Loucy (cell line): Measurements from ENCODE around the gene PARVG.

Source experiments
- CTCF ChIP-seq: fragments of 200-600 bp; sonication (generic); conservative IDR thresholded peaks from 2 replicates; pipeline ENCODE4 v1.5.1; 2014; ENCODE audit warnings: mild to moderate bottlenecking, antibody characterized with exemption, low read length
- EZH2phosphoT487 ChIP-seq: fragments of 200-600 bp; IDR thresholded peaks from 2 replicates; pipeline ENCODE4 v1.6.1; 2018; ENCODE audit warnings: antibody characterized with exemption, mild to moderate bottlenecking, moderate library complexity, borderline replicate concordance

GRCh38 chr22:44143579-44143978, 37.1 kb upstream of the PARVG start:
- no peak for TF ChIP-seq CTCF
- TF ChIP-seq EZH2phosphoT487 = no peak
